HG03571 (cell line): ENCODE data around the gene ASXL2.
"Not testable (repeated sequence)": the region's sequence is repeated elsewhere in the genome, so short reads cannot be mapped to it uniquely, and the experiment has no call there.

ENCODE experiments used
- ATAC-seq: cut with Tn5 transposase; IDR thresholded peaks from one replicate; pipeline ENCODE4 v1.9.1; 2021; ENCODE audit not compliant: unreplicated experiment

Gene ASXL2

GRCh38 chr2:25838152-25838756, 40.0 kb downstream of the ASXL2 start:
- ATAC-seq = no peak

GRCh38 chr2:25835906-25836305, 42.4 kb downstream of the ASXL2 start:
- no peak for ATAC-seq

GRCh38 chr2:25833566-25833965, 44.7 kb downstream of the ASXL2 start:
- ATAC-seq = no peak

- no peak for ATAC-seq
These were observed 45.4 kb downstream of the ASXL2 start for GRCh38 chr2:25832897-25833296.

GRCh38 chr2:25831746-25832449, 46.4 kb downstream of the ASXL2 start:
- ATAC-seq = no peak

- no peak for ATAC-seq
These were observed 48.5 kb downstream of the ASXL2 start for GRCh38 chr2:25829828-25830227.

GRCh38 chr2:25829377-25829704, 48.9 kb downstream of the ASXL2 start:
- no peak for ATAC-seq

GRCh38 chr2:25828532-25829376, 49.5 kb downstream of the ASXL2 start:
- not testable (repeated sequence) for ATAC-seq

GRCh38 chr2:25825238-25825637, 53.0 kb downstream of the ASXL2 start:
- ATAC-seq = no peak

GRCh38 chr2:25824718-25825117, 53.6 kb downstream of the ASXL2 start:
- ATAC-seq = no peak

GRCh38 chr2:25824216-25824615, 54.1 kb downstream of the ASXL2 start:
- no peak for ATAC-seq

GRCh38 chr2:25822190-25823117, 55.8 kb downstream of the ASXL2 start:
- ATAC-seq = no peak

- no peak for ATAC-seq
These were observed 56.8 kb downstream of the ASXL2 start for GRCh38 chr2:25821225-25822056.

- no peak for ATAC-seq
These were observed 58.7 kb downstream of the ASXL2 start for GRCh38 chr2:25819597-25820039.

- ATAC-seq = no peak
These were observed 60.7 kb downstream of the ASXL2 start for GRCh38 chr2:25817630-25818029.

GRCh38 chr2:25817006-25817405, 61.3 kb downstream of the ASXL2 start:
- ATAC-seq = no peak

- ATAC-seq = no peak
These were observed 62.0 kb downstream of the ASXL2 start for GRCh38 chr2:25816249-25816648.

- ATAC-seq = no peak
These were observed 63.6 kb downstream of the ASXL2 start for GRCh38 chr2:25814681-25815080.

GRCh38 chr2:25810428-25810827, 67.9 kb downstream of the ASXL2 start:
- no peak for ATAC-seq

- ATAC-seq = no peak
These were observed 68.6 kb downstream of the ASXL2 start for GRCh38 chr2:25809646-25810045.
